Fibroblast of skin of back (primary cell): ENCODE measurements around the gene NOTCH1.
A peak's percentile ranks its signal among the peaks of the same experiment; 100 is the strongest.
"Not testable (repeated sequence)": the region's sequence is repeated elsewhere in the genome, so short reads cannot be mapped to it uniquely, and the experiment has no call there.

ENCODE experiments used
- DNase-seq: peaks from one replicate; pipeline ENCODE4 v3.0.0-alpha.2; 2013

The NOTCH1 gene

DNA sequence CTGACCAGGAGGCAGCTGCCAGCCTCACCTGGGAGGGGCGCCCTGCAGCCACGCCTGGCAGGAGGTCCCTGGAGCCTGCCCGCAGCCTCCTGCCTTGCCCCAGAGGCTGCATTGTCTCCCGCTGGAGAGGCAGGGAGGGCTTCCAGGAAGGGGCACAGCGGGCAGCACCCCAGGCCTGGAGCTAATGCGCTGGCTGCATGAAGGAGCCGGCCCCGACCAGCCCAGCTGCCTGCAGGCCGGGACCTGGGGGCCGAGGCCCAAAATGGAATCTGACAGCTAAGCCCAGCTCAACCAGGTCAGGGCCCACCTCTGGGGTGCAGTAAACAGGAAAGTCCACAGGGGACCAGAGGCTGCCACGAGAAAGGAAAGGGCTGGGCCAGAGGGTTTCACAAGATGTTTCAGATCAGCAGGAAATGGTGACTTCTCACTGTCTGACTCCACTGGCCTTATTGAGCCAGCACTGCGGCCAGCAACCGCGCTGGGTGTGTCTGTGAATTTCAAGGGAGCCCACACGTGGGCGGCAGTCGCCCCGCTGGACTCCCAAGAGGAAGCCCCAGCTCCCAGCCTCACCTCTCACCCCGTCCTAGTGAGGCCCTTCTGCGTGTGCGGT lies 18.6 kb upstream of the NOTCH1 start:
- peak; percentile 51 for DNase-seq

DNA sequence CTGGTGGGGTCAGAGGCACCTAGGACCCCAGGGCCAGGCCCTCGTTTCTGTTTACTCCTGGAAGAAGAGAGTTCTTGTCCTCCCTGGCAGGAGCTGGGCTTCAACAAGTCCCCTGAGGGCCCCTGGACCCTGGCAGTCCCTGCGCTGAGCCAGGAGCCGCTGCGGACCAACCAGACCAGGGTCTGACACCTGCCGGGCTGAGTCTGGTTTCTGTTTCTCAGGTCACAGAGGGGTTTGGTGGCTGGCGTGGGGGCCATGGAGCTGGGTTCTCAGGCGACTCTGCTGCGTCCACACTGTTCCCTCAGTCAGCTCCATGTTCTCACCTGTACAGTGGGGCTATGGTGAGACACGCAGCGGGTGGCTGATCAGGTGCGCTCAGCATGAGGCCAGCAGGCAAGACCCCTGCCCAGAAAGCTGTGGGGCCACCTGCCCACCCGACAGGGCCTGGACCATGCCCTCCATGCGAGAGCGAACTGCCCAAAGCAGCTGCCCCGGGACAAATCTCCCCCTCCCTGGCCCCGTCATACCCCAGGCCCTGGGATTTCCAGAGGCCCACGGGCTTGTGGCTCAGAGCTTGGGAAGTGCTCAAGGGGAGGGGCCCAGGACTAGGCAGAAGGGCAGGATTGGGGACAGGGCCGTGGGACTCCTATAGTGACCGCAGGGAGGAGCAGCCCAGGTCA lies 17.9 kb upstream of the NOTCH1 start:
- no peak for DNase-seq

DNA sequence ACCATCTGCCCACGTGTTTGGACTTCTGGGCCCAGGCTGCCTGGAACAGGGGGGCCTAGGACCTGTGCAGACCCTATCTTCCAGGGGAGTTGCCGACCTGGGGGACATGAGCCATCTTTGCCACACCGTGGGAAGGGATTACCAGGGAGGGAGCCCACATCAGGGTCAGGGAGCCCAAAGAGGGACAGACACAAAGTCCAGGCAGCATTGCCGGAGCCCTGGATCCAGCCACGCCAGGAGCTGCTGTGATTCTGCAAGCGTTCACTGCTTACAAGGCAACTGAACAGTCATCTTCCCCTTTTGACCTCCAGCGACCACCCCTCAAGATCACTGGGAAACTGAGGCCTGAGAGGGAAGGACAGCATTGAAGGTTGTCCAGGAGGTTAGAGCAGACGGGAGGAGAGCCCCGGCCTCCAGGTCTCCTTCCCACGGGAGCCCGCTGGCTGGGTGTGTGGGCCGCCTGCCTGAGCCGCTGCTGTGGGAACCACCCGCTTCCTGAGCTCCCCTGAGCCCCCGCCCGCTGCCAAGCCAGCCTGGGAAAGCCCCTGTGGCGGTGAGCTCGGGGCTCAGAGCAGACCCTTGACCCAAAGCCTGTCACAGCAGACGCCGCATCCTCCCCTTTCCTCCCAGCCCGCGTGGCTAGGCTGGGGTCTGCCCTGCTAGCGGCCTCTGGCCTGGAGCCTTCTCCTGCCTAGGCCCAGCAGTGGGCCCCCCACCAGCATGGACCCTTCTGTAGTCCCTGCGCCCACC lies 17.1 kb upstream of the NOTCH1 start:
- no peak for DNase-seq

DNA sequence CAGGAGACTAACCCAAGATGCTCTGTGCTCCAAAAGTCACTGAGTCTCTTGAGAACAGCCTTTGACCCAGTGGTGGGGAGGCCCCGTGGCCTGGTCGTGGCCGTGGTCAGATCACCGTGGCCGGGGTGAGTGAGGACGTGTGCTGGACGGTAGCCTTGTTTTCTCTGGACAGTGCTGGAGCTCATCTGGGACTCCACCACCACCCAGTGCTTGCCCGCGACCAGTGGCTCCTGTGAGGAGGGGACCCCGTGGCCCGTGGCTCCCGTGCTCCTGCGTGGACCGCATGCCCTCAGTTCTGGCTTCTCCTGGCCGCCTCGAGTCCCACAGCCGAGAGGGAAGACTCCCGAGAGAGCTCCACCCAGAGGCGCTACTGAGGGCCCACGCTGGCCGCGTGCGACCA lies 15.9 kb upstream of the NOTCH1 start:
- no peak for DNase-seq

DNA sequence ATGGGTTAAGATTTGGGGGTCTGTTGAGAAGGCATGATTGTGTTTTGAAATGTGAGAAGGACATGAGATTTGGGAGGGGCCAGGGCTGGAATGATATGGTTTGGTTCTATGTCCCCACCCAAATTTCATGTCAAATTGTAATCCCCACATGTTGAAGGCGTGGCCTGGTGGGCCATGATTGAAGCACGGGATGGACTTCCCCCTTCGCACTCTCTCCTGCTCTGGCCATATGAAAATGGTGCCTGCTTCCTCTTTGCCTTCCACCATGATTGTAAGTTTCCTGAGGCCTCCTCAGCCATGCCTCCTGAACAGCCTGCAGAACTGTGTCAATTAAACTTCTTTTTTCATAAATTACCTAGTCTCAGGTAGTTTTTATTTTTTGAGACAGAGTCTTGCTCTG lies 14.7 kb upstream of the NOTCH1 start:
- DNase-seq = no peak

DNA sequence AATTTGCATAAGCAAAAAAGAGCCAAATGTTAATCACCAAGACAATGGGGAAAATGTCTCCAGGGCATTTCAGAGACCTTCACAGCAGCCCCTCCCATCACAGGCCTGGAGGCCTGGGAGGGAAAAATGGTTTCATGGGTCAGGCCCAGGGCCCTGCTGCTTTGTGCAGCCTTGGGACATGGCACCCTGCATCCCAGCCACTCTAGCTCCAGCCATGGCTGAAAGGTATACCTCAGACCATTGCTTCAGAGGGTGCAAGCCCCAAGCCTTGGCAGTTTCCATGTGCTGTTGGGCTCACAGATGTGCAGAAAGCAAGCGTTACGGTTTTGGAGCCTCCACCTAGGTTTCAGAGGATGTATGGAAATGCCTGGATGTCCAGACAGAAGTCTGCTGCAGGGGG lies 13.5 kb upstream of the NOTCH1 start:
- DNase-seq = not testable (repeated sequence)

DNA sequence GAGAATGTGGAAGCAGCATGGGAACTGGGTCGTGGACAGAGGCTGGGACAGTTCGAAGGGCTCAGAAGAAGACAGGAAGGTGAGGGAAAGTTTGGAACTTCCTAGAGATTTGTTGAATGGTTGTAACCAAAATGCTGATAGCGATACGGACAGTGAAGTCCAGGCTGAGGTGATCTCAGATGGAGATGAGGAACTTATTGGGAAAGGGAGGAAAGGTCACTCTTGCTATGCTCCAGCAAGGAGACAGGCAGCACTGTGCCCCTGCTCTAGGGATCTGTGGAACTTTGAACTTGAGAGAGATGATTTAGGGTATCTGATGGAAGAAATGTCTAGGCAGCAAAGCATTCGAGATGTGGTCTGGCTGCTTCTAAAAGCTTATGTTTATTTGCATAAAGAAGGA lies 13.0 kb upstream of the NOTCH1 start:
- DNase-seq = not testable (repeated sequence)

DNA sequence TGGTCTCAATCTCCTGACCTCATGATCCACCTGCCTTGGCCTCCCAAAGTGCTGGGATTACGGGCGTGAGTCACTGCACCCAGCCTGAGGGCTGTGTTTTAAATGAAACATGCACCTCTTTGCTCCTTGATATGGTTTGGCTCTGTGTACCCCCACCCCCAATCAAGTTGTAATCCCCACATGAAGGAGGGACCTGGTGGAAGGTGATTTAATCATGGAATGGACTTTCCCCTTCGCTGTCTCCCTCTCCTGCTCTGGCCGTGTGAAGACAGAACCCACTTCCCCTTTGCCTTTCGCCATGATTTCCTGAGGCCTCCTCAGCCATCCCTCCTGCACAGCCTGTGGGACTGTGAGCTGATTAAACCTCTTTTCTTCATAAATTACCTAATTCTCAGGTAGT lies 12.5 kb upstream of the NOTCH1 start:
- DNase-seq = no peak

DNA sequence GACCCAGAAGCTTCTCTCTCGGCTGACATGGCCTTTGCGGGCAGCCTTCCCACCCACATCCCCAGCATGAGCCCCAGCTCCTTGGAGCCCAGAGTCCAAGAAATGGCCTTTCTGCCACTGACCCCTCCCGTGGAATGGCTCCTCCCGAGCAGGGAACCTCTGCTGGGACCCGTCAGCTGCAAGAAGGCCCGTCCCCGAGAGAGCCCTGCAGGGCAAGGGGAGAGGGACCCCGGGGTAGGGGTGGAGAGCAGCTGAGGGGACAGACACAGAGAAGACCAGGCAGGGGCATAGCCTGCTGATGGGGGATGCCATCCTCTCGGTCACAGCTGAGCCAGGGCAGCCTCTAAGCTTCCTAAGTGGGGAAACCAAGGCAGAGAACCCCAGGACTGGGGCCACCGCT lies 11.2 kb upstream of the NOTCH1 start:
- DNase-seq = no peak

DNA sequence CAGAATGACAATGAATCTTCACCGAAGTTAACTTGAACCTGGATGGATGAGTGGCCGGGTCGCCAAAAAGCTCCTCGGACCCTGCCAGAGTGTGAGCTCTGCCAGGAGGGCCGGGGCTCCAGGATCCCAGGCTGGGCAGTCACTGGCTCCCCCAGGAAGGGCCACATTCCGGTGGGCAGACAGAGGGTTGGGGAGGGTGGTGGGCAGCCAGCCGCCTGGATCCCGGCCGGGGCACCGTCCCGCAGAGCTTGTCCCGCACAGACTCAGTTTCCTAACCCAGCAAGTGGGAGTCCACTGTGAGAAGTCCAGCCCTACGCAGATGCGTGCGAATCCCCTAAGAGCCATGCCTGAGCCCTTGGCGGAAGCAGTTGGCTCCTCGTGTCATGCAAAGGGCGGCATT lies 10.3 kb upstream of the NOTCH1 start:
- DNase-seq = no peak

DNA sequence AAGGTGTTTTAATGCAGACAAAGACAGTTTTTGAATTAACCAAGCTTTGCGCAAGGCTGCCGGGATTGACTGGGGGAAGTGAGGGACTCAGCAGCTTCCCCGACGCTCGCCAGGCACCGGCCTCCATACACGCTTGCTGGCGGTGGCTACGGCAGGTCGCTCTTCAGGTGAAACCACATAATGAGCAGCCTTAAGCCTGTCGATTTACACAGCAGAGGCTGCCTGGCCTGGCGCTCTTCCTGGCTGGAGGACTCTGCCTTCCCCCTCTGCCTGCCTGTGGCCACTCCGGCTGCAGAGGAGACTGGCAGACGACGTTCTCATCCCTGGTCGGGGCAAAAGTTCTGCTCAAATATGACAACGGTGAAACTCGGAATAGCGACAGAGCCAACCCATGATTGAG lies 9.0 kb upstream of the NOTCH1 start:
- DNase-seq = no peak

DNA sequence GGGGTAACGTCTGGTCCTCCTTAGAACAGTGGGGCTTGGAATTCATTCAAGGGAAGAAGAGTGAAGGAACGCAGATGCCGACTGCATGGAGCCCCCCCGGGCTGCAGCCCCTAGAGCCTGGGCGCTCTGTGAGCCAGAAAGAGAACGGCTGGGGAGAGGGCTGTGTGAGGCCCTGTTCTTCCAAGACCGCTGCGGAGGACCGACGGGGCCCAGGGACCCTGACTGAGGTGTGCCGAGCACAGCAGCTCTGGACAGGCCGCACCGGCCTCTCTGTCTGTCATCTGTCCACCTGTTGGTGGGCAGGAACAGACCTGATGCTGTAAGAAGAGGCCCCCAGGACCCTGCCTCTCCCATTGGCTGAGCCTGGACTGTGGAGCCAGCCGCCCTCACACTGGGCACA lies 7.7 kb upstream of the NOTCH1 start:
- DNase-seq = no peak

DNA sequence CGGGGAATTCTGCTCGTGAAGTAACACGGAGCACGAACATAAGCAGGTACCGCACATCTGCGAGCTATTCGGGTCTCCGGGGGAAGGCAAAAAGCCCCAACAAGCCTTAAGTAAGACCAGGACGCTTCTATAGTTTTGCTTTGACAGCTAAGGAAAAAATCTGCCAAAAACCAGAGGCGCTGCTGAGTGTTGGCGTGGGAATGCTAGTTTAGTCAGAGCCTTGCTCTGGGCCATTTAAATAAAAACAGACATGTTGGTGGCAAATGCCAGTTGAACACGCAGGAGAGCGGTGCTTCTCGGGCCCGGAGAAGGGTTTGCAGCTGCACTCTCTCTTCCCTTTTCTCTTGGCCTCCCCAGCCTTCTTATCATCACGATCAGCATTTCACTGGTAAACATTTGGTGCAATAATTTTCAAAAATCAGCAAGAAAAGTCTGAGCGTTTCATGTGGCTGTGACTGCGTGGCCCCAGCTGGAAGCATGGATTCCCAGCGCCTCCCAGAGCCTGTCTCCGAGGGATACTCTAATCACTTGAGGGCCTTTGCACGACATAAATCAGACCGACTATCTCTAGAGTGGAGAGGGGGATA lies 6.4 kb upstream of the NOTCH1 start:
- DNase-seq = peak; percentile 89

DNA sequence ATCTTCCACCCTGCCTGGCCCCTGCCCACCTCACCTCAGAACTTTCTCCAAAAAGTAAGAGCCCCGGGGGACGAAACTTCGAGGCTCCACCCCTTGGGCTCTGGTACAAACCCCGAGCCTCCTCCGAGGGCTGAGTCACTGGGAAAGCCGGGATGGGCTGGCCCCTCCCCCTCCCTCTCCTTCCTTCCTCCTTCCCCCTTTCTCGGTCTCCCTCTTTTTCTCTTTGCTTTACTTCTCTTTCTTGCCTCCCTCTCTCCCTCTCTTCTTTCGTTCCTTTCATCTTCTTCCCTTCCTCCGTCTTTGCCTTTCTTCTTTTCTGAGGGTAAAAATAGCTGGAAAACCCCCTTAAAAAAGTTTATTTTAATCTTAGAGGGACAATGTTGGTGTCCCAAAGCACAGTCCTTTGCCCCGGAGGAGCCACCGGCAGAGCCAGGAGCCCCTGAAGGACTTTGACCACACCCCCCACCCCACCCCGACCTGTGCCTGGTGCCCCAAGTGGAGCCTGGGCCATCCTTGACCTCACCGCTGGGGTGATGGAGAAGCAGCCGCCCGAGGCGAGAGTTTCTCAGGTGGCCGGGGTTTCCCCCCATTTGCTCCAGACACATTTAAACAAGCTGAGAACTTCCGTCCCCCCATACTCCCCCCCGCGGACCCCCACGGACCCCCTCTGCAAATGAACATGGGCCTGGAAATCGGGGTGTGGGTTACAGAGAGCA lies 5.7 kb upstream of the NOTCH1 start:
- peak; percentile 84 for DNase-seq

DNA sequence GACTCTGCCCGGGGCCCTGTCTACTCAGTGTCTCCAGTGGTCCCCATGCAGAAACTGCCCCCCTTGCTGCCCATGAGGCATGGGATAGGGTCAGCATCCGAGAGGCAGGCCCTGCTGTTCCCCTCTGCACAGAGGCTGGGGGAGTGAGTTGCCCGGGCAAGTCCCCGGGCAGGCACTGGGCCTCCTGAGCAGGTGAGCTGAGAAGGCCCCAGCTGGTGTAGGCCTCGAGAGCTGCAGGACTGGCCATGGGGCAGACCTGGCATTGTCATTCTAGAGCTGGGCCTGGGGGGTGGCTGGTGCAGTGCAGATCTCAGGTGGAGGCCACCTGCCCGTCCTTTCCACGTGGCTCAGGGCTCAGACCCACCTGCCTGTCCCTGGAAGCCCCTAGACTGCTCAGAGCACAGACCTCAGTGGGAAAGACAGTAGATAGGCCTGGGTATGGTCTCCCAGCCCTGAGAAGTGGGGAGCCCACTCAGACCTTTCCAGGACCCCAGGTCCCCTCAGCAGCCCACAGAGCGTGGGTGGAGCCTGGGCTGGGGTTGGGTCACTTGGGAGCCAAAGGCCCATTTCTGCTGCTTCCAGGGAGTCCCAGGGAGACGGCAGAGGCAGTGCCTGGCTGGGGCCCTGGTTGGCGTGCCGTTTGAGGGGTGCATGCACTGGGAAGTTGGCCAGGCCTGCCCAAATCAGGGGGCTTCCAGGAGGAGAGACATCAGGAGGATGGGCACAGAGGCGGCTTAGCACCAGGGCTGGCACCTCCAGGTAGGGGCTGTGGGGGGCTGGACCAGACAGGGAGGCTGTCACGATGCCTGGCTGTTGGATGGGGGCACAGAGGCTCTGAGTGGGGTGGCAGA lies 4.8 kb upstream of the NOTCH1 start:
- DNase-seq = no peak

DNA sequence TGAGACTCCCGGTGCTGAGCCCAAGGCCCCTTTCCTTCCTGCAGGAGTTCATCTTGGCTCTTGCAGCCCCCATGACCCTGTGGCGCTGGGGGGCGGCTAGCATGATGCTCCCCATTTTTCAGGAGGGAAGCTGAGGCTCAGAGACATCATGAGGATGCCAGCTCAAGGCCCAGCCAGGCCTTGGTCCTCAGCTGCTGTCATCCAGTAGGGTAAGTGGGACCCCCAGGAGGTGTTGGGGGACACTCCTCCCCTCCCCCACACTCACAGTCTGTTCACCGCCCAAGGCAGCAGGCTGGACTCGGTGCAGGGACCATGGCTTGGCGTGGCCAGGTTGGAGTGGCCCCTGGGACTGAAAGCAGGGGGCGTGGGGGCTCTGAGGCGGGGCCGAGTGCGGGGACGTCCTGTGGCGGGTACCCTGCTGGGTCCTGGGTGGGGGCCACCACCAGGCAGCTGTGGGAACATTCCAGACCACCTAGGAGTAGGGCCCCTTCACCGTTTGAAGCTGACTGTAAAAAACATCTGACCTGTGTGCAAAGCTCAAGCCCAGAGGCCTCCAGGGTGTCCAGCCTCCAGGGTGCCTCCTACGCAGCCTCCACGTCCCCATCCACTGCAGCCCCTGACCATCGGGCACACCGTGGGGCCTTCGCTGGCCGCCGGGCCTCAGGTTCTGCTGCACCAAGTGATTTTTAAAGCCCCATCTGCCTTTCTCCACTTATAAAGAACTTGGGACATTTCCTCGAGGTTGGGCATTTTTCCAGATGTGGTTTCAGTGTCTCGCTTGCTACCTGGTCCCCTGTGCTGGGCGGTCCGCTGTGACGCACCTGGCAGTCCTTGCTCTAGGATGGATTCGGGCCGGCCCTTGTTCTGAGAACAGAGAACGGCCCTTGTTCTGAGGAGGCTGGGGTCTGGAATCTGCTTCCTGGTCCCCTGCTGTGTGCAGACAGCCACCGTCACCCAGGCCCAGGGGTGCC lies 3.4 kb upstream of the NOTCH1 start:
- no peak for DNase-seq

DNA sequence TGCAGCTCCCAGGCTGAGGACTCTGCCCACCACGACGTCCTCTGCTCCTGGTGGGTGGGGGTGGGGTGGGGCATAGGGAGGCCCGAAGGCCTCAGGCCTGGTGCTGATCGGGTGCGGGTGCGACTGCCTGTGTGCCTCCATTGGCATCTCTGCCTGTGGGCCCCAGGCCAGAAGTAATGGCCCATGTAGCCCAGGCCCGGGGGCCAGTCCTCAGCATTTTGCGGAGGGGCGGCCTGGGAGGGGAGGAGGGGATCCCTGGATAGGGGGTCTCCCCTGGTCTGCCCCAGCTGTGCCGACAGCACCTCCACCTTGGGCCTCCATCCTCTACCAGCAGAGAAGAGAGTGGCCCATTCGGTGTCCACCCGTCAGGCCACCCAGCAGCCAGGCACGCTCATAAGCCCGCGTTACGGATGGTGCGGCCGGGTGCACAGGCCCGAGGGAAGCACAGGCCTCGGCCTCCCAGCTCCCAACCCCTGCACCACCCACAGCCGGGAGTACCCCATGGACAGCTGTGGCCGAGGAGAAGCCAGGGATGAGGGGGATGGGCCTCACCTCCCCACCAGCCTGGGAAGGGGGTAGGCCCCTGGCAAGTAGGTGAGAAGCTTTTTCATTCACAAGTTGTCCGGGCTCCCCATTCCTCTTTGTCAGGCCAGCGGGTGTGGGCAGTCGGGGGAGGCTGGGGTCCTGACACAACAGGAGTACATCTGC lies 1.8 kb upstream of the NOTCH1 start:
- no peak for DNase-seq

DNA sequence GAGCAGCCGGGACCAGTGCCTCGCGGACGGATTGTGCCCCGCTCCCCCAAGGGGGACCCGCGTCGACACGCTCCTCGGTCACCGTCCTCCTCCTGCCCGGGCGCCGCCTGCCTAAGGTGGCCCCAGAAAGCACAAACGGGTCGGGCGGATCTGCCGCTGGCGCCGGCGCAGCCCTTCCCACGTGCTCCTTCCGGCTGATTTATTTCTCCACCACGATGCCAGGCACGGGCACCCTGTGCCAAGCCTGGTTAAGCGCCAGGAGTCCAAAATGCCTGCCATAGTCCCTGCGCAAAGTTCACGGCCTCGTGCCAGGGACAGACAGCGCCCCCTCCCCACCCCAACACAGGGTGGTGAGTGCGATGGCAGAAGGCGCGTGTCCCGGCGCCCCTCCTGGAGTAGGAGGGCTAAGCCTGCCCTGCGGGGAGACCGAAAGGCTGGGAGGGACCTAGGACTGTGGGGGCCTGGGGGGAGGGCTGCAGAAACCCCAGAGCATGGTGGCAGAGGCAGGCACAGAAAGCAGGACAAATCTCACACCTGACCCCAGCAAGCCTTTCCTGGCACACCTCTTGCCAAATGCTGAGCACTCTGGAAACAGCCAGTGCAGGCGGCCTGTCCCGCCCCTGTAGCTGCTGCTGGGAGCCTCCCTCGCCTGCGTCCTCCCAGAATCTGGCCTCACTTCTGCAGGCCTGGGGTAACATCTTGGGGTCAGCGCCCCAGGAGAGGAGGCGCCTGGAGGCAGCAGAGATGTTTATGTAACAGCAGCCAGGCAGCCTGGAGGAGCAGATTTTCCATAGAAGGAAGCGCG lies 1.1 kb upstream of the NOTCH1 start:
- DNase-seq = peak; percentile 75

DNA sequence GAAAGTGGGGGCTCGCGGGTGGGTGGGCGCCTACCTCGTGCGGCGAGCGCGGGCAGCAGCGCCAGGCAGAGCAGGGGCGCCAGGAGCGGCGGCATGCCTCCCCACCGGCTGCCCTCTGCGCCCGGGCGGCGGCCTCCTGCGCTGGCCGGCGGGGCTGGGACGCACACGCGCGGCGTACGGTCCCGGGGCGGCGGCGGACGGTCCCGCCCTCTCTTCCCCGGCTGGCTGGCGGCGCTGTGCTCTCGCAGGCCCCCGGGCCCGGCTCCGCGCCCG lies 220 bp downstream of the NOTCH1 start:
- no peak for DNase-seq
